Activated T-cell treated with anti-CD3 and anti-CD28 coated beads, Interleukin-2, amount 50 U/mL, for 1 hour (primary cell): Measurements from ENCODE around the gene LINGO4.

Experiments
- DNase-seq: peaks from one replicate; pipeline ENCODE4 v3.0.0-alpha.2; 2020

The LINGO4 gene

DNA sequence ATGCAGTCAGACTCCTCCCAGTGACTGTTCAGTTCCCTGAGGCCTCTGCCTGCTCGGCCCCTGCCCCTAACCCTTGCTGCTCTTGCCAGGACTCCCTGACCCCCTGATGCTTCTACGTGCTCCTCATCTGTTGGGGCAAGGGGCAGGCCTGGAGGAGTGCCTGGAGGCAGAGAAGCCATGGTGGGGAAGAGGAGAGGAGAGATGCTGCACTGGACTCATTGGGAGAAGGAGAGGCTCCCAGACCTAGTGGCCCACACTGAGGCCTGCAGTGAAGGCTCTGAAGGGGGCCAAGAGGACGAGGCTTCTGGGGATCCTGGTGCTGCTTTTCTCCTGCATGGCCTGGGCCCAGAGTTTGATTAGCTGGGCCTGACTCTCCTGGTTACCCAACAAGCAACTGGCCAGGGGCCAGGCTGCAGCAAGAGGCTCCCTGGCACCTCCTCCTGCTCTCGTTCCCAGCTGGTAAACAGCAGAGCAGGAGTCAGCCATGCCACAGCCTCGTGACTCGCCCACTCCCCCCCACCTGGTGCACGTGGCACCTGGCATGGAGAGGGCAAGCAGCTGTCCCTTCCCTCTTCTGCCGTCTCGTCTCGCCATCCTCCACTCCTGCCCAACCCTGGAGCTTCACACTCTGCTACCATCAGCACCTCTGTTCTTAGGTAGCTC lies 27.2 kb upstream of the LINGO4 start:
- DNase-seq, result no peak

DNA sequence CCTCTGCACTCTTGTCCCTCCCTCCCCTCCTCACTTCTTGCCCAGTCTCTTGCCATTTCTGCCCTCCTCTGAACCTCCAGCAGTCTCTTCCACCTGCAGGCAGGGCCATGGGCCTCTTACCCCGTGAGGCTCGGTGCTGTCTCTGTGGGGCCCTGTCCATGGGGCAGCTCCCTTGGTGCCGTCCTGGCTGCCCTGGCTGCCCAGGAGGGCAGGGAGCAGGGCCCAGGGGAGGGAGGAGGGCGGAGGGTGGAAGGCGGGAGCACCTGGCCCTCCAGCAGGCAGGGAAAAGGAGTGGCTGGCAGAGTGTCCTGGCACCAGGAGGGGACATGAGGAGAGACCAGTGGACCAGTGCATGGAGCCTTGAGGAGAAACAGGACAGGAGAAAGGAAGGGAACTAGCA lies 26.4 kb upstream of the LINGO4 start, which contains the start of gene RORC:
TSS of gene RORC (minus strand) at position 198 of the 400 bp plus-strand sequence. CDS start at position 160, 38 bp downstream.
- DNase-seq, result no peak

DNA sequence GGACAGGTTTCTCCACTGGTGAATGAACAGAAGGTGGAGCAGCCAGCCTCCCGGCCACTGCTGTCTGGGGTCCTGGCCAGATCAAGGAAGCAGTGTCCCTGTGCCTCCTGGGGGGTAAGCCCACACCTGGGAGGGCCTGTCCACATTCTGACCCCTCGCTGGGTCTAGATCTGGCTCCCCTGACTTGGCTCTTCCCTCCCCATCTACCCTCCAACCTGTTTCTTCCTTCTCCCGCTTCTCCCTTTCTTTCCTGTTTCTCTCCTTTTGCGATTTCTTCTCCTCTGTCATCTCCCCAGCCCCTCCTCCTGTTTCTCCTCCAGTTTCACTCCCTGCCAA lies 26.0 kb upstream of the LINGO4 start:
- no peak for DNase-seq

DNA sequence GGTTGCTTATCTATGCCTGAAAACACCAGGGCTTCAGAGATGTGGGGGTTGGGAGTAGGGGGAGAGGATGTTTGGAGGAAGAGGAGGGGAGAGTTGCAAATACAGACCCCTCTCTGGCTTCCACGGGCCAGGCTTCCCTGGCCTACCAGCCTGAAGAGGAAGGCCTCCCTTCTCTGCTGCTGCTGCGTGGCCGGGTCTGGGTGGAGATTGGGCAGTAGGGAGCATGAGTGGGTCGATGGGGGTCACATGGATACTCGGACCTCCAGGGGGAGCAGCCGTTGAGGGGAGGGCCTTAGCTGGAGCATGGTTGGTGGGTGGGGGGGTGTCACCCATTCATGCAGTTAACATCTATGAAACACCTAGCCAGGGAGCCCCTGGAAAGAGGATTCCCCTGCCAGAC lies 24.8 kb upstream of the LINGO4 start:
- no peak for DNase-seq

GRCh38 chr1:151829352-151830046 lies 24.3 kb upstream of the LINGO4 start:
- DNase-seq, result no peak

DNA sequence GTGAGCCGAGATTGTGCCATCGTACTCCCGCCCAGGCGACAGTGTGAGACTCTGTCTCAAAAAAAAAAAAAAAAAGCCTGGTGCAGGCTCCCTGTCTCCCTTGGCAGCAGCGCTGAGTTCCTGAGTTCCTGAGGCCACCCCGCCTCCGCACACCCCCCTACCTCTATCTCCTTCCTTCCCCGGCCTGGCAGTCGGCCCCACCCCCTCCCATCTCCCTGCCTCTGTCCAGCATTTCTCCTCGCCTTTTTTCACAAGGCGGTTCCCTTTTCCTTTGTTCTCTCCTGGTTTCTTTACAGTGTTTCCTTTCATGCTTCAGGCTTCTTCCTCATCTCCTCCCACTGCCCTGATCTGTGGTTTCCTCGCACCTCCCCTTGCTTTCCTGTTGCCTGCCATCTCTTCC lies 23.7 kb upstream of the LINGO4 start:
- no peak for DNase-seq

- no peak for DNase-seq
Measured at GRCh38 chr1:151827853-151828252, 22.6 kb upstream of the LINGO4 start.

- peak; percentile 54 for DNase-seq
Measured at GRCh38 chr1:151825751-151826660, 20.8 kb upstream of the LINGO4 start.

GRCh38 chr1:151825204-151825603 lies 20.0 kb upstream of the LINGO4 start:
- DNase-seq, result no peak

DNA sequence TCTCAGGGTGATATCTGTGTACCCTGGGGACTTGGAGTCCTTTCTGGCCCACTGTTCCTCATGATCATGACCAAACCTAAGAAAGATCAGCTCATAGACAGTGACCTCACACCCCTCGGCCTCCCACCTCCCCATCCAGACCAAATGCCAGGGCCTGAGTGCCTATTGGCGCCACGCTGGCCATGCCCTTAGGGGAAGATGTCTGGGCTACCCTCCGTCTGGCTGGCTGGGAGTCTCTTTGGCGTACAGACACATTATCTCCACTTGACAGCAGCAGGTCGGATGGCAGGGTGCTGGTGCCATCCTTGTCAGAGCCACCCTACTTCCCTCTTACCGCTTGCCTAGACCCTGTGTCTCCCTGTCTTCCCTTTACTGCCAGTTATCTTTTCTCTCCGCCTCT lies 18.0 kb upstream of the LINGO4 start:
- no peak for DNase-seq

GRCh38 chr1:151822404-151822803 lies 17.2 kb upstream of the LINGO4 start:
- DNase-seq, result no peak

DNA sequence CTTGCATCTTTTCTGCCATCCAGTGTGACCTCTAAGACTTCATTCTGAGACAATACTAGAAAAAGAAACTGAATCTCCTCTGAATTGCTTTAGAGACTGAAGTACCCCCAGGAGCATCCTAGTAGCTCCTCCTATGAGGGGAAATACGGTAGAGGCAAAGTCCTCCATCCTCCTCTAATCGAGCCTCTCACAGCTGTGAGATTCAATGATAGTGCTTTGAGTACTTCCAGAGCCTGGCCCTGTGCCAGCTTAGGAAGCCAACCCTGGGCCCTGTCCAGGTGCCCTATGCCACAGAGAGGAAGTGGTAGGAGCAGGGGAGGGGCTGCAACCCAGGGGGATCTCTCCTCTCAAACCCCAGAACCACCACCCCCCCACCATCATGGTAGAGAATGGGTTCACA lies 15.7 kb upstream of the LINGO4 start:
- no peak for DNase-seq

GRCh38 chr1:151819976-151820623 lies 14.9 kb upstream of the LINGO4 start:
- no peak for DNase-seq

DNA sequence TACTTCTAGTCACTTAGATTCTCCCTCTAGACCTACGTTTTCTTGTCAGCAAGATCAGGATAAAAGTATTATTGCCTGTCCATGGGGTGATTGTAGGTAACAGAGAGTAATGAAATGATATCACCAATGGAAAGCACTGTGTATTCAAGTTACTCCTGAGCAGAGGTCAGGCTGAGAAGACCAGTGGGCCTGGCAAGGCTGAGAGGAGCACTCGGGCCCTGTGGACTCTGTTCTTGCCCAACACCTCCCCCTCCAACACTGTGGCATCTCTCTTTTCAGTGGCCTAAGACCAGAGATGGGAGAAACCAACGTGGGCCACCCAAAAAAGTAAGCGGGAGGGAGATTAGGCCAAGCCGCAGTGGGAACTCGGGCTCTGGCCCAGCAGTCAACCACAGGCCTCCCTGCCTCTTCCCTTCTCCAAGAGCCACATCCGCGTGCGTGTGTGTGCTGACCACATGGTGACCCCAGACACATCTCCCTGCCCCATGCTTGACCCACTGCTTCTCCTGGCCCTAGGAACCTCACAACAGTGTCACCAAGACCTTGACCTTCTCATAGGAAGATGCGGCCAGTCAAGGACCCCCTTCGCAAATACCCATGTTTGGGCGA lies 14.1 kb upstream of the LINGO4 start:
- DNase-seq, result no peak

DNA sequence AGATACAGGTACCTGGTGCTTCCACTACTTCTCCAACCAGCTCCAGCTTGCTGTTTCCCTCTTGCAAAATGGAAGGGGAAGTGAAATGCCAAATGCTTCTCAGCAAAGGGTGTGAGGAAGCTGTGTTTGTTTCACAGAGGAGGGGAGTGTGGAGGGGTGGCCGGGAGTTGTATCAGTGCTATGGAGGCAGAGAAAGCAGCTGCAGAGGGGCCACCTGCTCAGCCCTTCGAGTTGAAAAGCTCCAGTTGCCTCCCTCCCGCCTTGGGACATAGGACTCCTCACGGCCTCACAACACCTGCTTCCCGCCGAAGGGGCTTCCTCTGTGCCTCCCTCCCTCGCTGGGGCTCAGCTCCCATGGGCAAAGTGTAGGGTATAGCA lies 12.1 kb upstream of the LINGO4 start:
- DNase-seq, result no peak

DNA sequence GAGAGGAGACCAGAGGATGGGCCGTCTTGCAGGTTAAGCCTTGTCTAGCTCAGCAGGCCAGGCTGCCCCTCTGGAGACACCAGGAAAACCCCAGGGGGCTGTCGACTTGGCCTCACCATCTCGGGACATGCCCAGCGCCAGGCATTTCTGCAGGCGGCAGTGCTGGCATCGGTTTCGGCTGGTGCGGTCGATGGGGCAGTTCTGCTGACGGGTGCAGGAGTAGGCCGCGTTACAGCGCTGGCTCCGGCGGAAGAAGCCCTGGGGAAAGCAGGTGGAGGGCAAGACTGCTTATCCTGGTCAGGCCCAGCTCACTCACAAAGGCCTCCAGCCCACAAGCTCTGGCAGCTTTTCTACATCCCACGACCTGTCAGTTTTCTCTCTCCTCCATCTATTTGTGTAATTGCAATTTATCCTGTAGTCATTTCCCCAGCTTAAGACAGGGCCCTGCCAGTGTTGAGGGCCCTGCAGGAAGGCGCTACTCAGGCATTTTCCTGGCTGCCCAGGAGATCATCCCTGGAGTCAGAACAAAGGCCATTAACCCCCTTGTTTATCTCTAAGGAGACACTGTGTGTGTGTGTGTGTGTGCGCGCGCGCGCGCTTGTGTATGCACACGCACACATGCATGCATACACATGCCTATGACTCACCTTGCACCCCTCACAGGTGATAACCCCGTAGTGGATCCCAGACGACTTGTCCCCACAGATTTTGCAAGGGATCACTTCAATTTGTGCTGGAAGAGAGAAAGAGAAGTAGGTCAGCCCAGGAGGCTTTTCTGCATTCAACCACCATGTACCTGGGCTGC lies 11.5 kb upstream of the LINGO4 start:
- DNase-seq, result no peak

DNA sequence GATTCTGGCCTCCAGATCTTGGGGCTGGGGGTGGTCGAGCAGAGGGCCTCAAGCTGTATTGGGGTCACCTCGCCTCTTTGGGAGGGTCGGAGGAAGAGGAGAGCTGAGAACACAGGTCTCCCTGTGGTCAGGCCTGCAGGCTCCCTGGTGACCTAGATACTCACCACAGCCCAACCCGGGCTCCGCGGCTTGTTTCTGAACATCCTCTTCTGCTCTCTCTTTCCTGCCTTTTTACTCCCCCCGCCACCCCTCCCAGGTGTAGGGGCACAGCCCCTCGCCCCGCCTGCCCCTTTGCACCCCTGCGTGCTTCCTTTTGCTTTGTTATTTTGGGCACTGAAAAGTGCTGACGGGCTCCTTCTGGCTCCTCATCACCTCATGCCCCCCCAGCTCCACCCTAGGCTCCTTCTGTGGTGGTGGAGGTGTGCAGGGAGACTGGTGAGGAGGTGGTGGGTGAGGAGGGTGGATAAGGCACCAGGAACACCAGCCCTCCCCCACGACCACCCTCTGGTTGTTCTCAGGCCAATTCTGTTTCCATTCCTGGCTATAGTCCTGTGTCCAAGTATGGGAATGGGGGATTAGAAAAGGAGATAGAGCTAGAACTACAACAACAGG lies 10.6 kb upstream of the LINGO4 start:
- DNase-seq, result no peak

DNA sequence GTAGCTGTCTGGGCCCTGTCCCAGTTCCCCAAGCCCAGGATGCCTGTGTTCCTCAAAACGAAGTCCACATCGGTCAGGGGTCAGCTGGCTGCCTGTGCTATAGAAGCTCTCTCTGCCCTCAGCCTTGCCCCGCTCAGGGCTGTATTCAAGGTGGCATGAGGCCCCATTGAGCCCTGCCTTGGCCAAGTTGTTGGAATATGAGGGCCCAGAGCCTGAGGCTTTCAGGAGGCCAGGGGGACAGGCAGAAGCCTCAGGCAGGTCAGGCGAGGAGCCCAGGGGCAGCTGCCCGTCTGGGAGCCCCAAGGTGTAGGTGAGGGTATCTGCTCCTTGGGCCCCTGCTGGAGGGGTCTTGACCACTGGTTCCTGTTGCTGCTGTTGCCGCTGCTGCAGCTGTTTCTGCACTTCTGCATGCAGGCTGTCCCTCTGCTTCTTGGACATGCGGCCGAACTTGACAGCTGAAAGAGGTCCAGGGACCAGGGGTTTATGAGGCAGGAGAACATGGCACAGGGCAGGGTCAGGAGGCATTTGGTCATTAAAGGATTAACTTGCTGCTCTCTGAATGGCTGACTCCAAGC lies 9.8 kb upstream of the LINGO4 start:
- DNase-seq, result no peak

GRCh38 chr1:151814426-151814825 lies 9.2 kb upstream of the LINGO4 start:
- no peak for DNase-seq

DNA sequence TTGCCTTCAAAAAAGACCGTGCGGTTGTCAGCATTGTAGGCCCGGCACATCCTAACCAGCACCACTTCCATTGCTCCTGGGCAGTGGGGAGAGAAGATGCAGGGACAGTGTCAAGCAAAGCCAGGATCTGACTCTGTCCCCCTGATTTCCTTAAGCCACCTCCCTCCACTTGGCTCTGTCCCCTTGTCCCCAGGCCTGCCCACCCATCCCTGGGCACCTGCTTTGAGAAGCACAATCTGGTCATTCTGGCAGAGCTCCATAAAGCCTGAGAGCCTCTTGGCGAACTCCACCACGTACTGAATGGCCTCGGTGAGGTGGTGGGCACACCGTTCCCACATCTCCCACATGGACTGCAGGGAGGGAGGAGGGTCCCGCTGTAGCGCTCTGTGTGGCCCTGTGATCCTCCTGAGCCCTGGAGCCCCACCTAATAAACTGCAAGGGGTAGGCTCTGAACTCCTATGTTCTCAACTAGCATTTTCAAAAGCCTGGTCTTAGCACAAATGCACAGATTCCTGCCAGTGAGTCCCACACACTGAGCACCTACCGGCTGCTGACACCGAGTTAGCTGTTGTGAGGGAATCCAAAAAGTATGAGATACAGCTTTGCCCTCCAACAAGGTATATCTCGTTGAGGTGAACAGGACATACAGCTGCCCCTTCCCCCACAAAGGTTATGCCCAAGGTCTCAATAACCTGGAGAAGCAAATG lies 8.2 kb upstream of the LINGO4 start:
- no peak for DNase-seq

- no peak for DNase-seq
Measured at GRCh38 chr1:151811181-151811580, 6.0 kb upstream of the LINGO4 start.
